HG03457 (cell line): ENCODE measurements around the gene PRDM13.
"Not testable (repeated sequence)": the region's sequence is repeated elsewhere in the genome, so short reads cannot be mapped to it uniquely, and the experiment has no call there.

Experiments
- ATAC-seq: cut with Tn5 transposase; IDR thresholded peaks from one replicate; pipeline ENCODE4 v1.9.1; 2021; ENCODE audit warnings: moderate number of reproducible peaks; ENCODE audit not compliant: unreplicated experiment

PRDM13 gene

DNA sequence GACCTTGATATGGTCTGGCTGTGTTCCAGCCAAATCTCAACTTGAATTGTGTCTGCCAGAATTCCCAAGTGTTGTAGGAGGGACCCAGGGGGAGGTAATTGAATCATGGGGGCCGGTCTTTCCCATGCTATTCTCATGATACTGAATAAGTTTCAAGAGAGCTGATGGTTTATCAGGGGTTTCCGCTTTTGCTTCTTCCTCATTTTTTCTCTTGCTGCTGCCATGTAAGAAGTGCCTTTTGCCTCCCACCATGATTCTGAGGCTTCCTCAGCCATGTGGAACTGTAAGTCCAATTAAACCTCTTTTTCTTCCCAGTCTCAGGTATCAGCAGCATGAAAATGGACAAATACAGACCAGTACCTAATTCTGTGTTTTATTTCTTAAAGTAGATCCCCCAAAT is 15.4 kb downstream of the PRDM13 start:
- ATAC-seq = not testable (repeated sequence)

GRCh38 chr6:99629293-99629692 is 22.7 kb downstream of the PRDM13 start:
- ATAC-seq = no peak

- ATAC-seq = no peak
These were observed 31.0 kb downstream of the PRDM13 start for GRCh38 chr6:99637629-99638028.

GRCh38 chr6:99638358-99638757 is 31.7 kb downstream of the PRDM13 start:
- ATAC-seq = not testable (repeated sequence)

DNA sequence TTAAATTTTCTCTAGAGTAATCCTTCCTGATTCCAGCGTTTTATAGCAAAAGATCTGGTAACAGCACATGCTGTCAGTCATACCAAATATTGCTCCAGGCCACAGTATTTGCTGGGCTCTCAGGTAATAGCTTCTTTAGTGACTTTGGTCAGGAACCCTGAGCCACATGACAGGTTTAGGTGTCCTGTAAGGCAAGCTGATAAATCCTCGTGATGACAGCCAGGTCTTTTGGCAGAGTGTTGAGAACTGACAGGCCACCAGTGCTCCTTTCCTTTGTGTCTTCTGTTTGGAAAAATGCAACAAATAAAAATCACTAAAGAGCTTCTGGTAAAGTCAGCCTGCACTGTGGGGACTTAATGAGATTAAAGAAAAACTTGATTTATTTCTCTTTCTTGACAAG is 34.6 kb downstream of the PRDM13 start:
- ATAC-seq = no peak

DNA sequence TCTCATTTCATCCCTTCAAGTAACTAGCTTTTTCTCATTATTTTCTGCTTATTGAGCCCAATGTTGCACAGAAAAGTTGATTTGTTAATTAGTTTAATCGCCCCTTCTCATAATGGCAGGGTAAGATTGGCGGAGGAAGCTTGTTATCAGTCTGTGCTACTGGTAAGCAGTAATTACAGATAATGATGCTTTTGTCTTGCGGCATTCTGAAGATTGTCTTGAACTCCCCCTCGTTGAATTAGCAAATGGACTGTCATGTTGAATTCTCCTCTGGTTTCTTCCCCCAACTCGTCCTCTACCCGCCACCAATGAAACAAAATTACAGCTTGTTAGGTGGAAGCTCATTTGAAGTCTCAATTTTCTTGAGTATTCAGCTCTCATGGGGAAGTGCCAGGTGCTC is 39.4 kb downstream of the PRDM13 start:
- ATAC-seq = no peak

DNA sequence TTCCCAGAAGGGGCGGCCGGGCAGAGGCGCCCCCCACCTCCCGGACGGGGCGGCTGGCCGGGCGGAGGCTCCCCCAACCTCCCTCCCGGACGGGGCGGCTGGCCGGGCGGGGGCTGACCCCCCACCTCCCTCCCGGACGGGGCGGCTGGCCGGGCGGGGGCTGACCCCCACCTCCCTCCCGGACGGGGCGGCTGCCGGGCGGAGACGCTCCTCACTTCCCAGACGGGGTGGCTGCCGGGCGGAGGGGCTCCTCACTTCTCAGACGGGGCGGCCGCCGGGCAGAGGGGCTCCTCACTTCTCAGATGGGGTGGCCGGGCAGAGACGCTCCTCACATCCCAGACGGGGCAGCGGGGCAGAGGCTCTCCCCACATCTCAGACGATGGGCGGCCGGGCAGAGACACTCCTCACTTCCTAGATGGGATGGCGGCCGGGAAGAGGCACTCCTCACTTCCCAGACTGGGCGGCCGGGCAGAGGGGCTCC is 43.5 kb downstream of the PRDM13 start:
- ATAC-seq = not testable (repeated sequence)

- ATAC-seq = no peak
These were observed 53.6 kb downstream of the PRDM13 start for GRCh38 chr6:99660206-99660605.

DNA sequence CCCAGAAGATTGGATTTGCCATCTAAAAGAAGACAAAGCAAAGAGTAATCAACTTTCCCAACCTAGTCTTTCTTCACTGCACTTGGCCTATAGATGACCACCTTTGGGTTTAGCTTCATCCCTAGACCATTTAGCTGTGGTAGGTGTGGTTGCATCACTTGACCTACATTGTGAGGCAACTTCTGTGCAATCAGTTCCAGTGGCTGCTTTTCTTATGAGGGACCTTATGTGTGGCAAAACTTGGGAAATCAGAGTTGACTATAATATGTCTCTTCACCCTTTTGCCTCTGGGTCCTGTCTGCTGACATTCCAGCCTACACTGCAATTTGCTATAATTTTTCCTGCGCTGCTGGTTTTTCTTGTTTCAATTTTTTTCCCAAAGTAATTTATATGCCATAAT is 55.2 kb downstream of the PRDM13 start:
- no peak for ATAC-seq

GRCh38 chr6:99662616-99663015 is 56.0 kb downstream of the PRDM13 start:
- no peak for ATAC-seq
